ENCODE measurements around the gene SMU1. TPM values are rescaled to one million over a fixed set of nuclear protein-coding genes. Genes with fewer than 3 reads are reported as not detected.

The SMU1 gene
- total RNA-seq, 1 experiment from 2014 or later = 23.2 TPM

DNA sequence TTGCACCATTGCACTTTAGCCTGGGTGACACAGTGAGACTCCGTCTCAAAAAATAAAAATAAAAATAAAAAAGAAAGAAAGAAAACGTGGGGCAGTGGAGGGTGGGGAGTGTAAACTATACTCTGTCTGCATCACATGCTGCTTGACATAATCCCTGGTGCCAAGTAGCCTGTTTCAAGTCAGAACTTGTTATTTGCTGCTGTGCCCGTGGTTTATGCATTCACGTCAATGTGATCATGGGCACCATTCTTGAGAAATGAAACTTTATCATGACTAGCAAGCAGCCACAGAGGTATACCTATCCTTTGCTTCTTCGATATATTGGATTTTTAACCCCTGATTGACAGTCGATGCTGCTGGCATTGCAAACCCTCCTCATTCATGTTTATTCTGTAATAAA is 4.1 kb upstream of the SMU1 start (continued):
- no peak for TF ChIP-seq ZNF416 (CRISPR knock-in tag; IDR thresholded peaks at IDR 0.05)
- TF ChIP-seq, protein P1, sequence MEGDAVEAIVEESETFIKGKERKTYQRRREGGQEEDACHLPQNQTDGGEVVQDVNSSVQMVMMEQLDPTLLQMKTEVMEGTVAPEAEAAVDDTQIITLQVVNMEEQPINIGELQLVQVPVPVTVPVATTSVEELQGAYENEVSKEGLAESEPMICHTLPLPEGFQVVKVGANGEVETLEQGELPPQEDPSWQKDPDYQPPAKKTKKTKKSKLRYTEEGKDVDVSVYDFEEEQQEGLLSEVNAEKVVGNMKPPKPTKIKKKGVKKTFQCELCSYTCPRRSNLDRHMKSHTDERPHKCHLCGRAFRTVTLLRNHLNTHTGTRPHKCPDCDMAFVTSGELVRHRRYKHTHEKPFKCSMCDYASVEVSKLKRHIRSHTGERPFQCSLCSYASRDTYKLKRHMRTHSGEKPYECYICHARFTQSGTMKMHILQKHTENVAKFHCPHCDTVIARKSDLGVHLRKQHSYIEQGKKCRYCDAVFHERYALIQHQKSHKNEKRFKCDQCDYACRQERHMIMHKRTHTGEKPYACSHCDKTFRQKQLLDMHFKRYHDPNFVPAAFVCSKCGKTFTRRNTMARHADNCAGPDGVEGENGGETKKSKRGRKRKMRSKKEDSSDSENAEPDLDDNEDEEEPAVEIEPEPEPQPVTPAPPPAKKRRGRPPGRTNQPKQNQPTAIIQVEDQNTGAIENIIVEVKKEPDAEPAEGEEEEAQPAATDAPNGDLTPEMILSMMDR (IDR thresholded peaks at IDR 0.05) = no peak
- TF ChIP-seq, protein P2, sequence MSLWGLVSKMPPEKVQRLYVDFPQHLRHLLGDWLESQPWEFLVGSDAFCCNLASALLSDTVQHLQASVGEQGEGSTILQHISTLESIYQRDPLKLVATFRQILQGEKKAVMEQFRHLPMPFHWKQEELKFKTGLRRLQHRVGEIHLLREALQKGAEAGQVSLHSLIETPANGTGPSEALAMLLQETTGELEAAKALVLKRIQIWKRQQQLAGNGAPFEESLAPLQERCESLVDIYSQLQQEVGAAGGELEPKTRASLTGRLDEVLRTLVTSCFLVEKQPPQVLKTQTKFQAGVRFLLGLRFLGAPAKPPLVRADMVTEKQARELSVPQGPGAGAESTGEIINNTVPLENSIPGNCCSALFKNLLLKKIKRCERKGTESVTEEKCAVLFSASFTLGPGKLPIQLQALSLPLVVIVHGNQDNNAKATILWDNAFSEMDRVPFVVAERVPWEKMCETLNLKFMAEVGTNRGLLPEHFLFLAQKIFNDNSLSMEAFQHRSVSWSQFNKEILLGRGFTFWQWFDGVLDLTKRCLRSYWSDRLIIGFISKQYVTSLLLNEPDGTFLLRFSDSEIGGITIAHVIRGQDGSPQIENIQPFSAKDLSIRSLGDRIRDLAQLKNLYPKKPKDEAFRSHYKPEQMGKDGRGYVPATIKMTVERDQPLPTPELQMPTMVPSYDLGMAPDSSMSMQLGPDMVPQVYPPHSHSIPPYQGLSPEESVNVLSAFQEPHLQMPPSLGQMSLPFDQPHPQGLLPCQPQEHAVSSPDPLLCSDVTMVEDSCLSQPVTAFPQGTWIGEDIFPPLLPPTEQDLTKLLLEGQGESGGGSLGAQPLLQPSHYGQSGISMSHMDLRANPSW (CRISPR knock-in tag; conservative IDR thresholded peaks at IDR 0.05; ENCODE audit: low read depth) = no peak

DNA sequence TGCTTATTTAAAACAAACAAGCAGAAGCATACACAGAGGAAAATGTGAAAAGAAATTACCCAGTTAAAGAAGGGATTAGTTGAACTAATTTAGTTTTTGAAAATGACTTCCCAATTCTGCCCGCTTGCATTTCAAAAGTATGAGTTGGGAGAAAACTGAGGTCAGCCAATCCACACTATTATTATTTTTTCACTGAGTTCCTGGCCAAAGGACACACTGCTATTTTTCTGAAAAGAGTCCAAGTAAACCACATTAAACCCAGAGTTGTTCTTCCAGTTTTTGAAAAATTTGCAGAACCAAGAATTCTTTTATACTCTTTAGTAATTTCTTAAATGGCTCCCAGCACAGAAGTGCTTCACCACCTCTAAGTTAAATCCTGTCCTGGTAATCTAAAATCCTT is 7.5 kb downstream of the SMU1 start:
- H3K36me3 Mint-ChIP-seq = peaks cover 68% of the 10 kb centered on the region
- H3K4me3 Mint-ChIP-seq = no peak overlapping the region
- H3K9me3 Mint-ChIP-seq = no peaks in the 10 kb centered on the region
- POLR2A ChIA-PET = no interaction called here
- DNase-seq (ENCODE audit: low spot score) (no peak), ATAC-seq (no peak)
- H3K27ac Mint-ChIP-seq = no peak overlapping the region
- no peaks in the 10 kb centered on the region for H3K4me1 Mint-ChIP-seq
- CTCF ChIA-PET = no interaction called here
- no peaks in the 10 kb centered on the region for H3K27me3 Mint-ChIP-seq (ENCODE audit: low read depth)
- TF ChIP-seq NR3C1 (CRISPR knock-in tag; conservative IDR thresholded peaks at IDR 0.05; ENCODE audit: low read depth) = no peak
- TF ChIP-seq, protein P3, sequence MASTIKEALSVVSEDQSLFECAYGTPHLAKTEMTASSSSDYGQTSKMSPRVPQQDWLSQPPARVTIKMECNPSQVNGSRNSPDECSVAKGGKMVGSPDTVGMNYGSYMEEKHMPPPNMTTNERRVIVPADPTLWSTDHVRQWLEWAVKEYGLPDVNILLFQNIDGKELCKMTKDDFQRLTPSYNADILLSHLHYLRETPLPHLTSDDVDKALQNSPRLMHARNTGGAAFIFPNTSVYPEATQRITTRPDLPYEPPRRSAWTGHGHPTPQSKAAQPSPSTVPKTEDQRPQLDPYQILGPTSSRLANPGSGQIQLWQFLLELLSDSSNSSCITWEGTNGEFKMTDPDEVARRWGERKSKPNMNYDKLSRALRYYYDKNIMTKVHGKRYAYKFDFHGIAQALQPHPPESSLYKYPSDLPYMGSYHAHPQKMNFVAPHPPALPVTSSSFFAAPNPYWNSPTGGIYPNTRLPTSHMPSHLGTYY (CRISPR knock-in tag; IDR thresholded peaks at IDR 0.05) = no peak
- no peak for TF ChIP-seq ZNF138 (CRISPR knock-in tag; conservative IDR thresholded peaks at IDR 0.05)
- no peak for TF ChIP-seq SP1 (CRISPR knock-in tag; conservative IDR thresholded peaks at IDR 0.05)
- no peak for TF ChIP-seq ESRRA (CRISPR knock-in tag; IDR thresholded peaks at IDR 0.05; ENCODE audit: borderline replicate concordance)
- TF ChIP-seq NR2C2 (CRISPR knock-in tag; IDR thresholded peaks at IDR 0.05) = no peak
- TF ChIP-seq, protein P4, sequence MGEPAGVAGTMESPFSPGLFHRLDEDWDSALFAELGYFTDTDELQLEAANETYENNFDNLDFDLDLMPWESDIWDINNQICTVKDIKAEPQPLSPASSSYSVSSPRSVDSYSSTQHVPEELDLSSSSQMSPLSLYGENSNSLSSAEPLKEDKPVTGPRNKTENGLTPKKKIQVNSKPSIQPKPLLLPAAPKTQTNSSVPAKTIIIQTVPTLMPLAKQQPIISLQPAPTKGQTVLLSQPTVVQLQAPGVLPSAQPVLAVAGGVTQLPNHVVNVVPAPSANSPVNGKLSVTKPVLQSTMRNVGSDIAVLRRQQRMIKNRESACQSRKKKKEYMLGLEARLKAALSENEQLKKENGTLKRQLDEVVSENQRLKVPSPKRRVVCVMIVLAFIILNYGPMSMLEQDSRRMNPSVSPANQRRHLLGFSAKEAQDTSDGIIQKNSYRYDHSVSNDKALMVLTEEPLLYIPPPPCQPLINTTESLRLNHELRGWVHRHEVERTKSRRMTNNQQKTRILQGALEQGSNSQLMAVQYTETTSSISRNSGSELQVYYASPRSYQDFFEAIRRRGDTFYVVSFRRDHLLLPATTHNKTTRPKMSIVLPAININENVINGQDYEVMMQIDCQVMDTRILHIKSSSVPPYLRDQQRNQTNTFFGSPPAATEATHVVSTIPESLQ (CRISPR knock-in tag; IDR thresholded peaks at IDR 0.05) = no peak
- no peak for TF ChIP-seq ZNF416 (CRISPR knock-in tag; IDR thresholded peaks at IDR 0.05)
- TF ChIP-seq GABPB1 (CRISPR knock-in tag; IDR thresholded peaks at IDR 0.05) = no peak
- TF ChIP-seq, protein P5, sequence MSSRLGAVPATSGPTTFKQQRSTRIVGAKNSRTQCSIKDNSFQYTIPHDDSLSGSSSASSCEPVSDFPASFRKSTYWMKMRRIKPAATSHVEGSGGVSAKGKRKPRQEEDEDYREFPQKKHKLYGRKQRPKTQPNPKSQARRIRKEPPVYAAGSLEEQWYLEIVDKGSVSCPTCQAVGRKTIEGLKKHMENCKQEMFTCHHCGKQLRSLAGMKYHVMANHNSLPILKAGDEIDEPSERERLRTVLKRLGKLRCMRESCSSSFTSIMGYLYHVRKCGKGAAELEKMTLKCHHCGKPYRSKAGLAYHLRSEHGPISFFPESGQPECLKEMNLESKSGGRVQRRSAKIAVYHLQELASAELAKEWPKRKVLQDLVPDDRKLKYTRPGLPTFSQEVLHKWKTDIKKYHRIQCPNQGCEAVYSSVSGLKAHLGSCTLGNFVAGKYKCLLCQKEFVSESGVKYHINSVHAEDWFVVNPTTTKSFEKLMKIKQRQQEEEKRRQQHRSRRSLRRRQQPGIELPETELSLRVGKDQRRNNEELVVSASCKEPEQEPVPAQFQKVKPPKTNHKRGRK (CRISPR knock-in tag; IDR thresholded peaks at IDR 0.05; ENCODE audit: borderline replicate concordance) = no peak
- no peak for TF ChIP-seq FOXP1 (CRISPR knock-in tag; IDR thresholded peaks at IDR 0.05; ENCODE audit: borderline replicate concordance)
- TF ChIP-seq ZNF121 (CRISPR knock-in tag; IDR thresholded peaks at IDR 0.05) = no peak
- TF ChIP-seq, protein P6, sequence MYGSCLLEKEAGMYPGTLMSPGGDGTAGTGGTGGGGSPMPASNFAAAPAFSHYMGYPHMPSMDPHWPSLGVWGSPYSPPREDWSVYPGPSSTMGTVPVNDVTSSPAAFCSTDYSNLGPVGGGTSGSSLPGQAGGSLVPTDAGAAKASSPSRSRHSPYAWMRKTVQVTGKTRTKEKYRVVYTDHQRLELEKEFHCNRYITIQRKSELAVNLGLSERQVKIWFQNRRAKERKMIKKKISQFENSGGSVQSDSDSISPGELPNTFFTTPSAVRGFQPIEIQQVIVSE (CRISPR knock-in tag; IDR thresholded peaks at IDR 0.05; ENCODE audit: borderline replicate concordance) = no peak
- TF ChIP-seq, protein P7, sequence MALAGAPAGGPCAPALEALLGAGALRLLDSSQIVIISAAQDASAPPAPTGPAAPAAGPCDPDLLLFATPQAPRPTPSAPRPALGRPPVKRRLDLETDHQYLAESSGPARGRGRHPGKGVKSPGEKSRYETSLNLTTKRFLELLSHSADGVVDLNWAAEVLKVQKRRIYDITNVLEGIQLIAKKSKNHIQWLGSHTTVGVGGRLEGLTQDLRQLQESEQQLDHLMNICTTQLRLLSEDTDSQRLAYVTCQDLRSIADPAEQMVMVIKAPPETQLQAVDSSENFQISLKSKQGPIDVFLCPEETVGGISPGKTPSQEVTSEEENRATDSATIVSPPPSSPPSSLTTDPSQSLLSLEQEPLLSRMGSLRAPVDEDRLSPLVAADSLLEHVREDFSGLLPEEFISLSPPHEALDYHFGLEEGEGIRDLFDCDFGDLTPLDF (CRISPR knock-in tag; IDR thresholded peaks at IDR 0.05) = no peak
- TF ChIP-seq, protein P8, sequence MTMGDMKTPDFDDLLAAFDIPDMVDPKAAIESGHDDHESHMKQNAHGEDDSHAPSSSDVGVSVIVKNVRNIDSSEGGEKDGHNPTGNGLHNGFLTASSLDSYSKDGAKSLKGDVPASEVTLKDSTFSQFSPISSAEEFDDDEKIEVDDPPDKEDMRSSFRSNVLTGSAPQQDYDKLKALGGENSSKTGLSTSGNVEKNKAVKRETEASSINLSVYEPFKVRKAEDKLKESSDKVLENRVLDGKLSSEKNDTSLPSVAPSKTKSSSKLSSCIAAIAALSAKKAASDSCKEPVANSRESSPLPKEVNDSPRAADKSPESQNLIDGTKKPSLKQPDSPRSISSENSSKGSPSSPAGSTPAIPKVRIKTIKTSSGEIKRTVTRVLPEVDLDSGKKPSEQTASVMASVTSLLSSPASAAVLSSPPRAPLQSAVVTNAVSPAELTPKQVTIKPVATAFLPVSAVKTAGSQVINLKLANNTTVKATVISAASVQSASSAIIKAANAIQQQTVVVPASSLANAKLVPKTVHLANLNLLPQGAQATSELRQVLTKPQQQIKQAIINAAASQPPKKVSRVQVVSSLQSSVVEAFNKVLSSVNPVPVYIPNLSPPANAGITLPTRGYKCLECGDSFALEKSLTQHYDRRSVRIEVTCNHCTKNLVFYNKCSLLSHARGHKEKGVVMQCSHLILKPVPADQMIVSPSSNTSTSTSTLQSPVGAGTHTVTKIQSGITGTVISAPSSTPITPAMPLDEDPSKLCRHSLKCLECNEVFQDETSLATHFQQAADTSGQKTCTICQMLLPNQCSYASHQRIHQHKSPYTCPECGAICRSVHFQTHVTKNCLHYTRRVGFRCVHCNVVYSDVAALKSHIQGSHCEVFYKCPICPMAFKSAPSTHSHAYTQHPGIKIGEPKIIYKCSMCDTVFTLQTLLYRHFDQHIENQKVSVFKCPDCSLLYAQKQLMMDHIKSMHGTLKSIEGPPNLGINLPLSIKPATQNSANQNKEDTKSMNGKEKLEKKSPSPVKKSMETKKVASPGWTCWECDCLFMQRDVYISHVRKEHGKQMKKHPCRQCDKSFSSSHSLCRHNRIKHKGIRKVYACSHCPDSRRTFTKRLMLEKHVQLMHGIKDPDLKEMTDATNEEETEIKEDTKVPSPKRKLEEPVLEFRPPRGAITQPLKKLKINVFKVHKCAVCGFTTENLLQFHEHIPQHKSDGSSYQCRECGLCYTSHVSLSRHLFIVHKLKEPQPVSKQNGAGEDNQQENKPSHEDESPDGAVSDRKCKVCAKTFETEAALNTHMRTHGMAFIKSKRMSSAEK (CRISPR knock-in tag; IDR thresholded peaks at IDR 0.05; ENCODE audit: borderline replicate concordance) = no peak
- TF ChIP-seq TEAD1 (CRISPR knock-in tag; IDR thresholded peaks at IDR 0.05) = no peak
- TF ChIP-seq MYBL2 (CRISPR knock-in tag; IDR thresholded peaks at IDR 0.05) = no peak

Data from WTC11 (cell line).